ENCODE measurements around the gene HTRA3. TPM values are rescaled to one million over a fixed set of nuclear protein-coding genes. Genes with fewer than 3 reads are reported as not detected.

The HTRA3 gene
- total and polyA plus RNA-seq, 2 of the 8 experiments (the other 6 are each of a cell fraction or from before 2014, with no cell fraction given), result 3.2 to 5.8 TPM

GRCh38 chr4:8270418-8270771 is 841 bp downstream of the HTRA3 start:
- no peak overlapping the region for H3K14ac ChIP-seq (ENCODE audit: insufficient read length)
- H2AFZ ChIP-seq (ENCODE audit: low read length), result no peak overlapping the region
- H3K4ac ChIP-seq (replicated peaks; ENCODE audit: insufficient read length, low read depth, low read length), result peak overlapping the region; percentile 8
- H3K56ac ChIP-seq (replicated peaks; ENCODE audit: insufficient read length, low read depth, low read length), result no peak overlapping the region
- peak overlapping the region; percentile 32 to 70; a peak in 3 of 4 replicates for H3K4me2 ChIP-seq (ENCODE audit: insufficient read depth in 1 of 2, low read depth in 2 of 2, low read length in 2 of 2)
- H4K20me1 ChIP-seq (replicated peaks in 1 of 2; ENCODE audit: control insufficient read depth in 1 of 2, insufficient read depth in 2 of 2, low read length in 2 of 2), result no peaks in the 10 kb centered on the region
- H3K27me3 ChIP-seq (replicated peaks in 1 of 4; ENCODE audit: control insufficient read depth in 3 of 4, extremely low read depth in 1 of 4, insufficient read depth in 3 of 4, low read length in 3 of 4), result peaks cover 7 to 28% (median 20%) of the 10 kb centered on the region in 4 experiments; a peak in 6 of 7 replicates
- peaks cover 0 to 2% (median 1%) of the 10 kb centered on the region in 4 experiments; a peak in 3 of 7 replicates for H3K4me1 ChIP-seq (replicated peaks in 1 of 4; ENCODE audit: control insufficient read depth in 3 of 4, insufficient read depth in 4 of 4, low read length in 3 of 4)
- no peak overlapping the region for H3K9ac ChIP-seq (replicated peaks in 1 of 4; ENCODE audit: extremely low read depth in 1 of 4, low read depth in 3 of 4, low read length in 3 of 4)
- no peaks in the 10 kb centered on the region for H3K9me3 ChIP-seq (ENCODE audit: insufficient read depth in 2 of 2, low read depth in 1 of 2, low read length in 1 of 2)
- H3K79me2 ChIP-seq (ENCODE audit: control insufficient read depth in 1 of 2, insufficient read depth in 2 of 2, low read length in 2 of 2), result no peaks in the 10 kb centered on the region
- H3K27ac ChIP-seq (ENCODE audit: low read depth, low read length), result no peak overlapping the region
- H4K5ac ChIP-seq (ENCODE audit: insufficient read length, low read depth, low read length), result no peak overlapping the region
- ChIA-PET CTCF (ENCODE audit: partially characterized antibody) (interaction anchor here (1.0 to 6.1 kb wide), 6 partner anchors 30 to 277 kb away, joined by 3 to 74 read pairs (median 4); no protein-coding TSS in a partner anchor), POLR2A (ENCODE audit: partially characterized antibody) (no interaction called here)
- H2AK5ac ChIP-seq (ENCODE audit: low read depth, low read length), result no peak overlapping the region
- 80% methylated on average over 8 of the region's 11 CpGs; no CpG with 5 or more reads in 1 of the 2 experiments for WGBS, 2 experiments (ENCODE audit: extremely low coverage in 1 of 2, insufficient coverage in 1 of 2, insufficient read length in 1 of 2, insufficient replicate concordance in 2 of 2, low coverage in 1 of 2, low lambda C conversion rate in 2 of 2, missing lambda C conversion rate in 1 of 2)
- no peak overlapping the region for H3K18ac ChIP-seq (ENCODE audit: extremely low read depth, low read length)
- FAIRE-seq (no peak), DNase-seq (ENCODE audit: low read depth in 1 of 2, low spot score in 2 of 2) (no peak)
- H3K36me3 ChIP-seq (ENCODE audit: control insufficient read depth in 2 of 4, insufficient read depth in 4 of 4, low read length in 3 of 4), result no peaks in the 10 kb centered on the region
- no peaks in the 10 kb centered on the region for H3K79me1 ChIP-seq (ENCODE audit: low read depth, low read length)
- H3K23ac ChIP-seq (ENCODE audit: insufficient read length), result no peak overlapping the region
- no peak overlapping the region for H2BK5ac ChIP-seq (ENCODE audit: low read depth, low read length)
- no peak overlapping the region for H2BK120ac ChIP-seq (replicated peaks; ENCODE audit: low read depth, low read length)
- no peak overlapping the region for H2BK20ac ChIP-seq (ENCODE audit: low read length)
- peak overlapping the region; percentile 9; the same call in 1 of the 2 replicates for H2BK12ac ChIP-seq (ENCODE audit: low read depth, low read length)
- no peak overlapping the region for H4K91ac ChIP-seq (replicated peaks; ENCODE audit: insufficient read length, low read length)
- H3K23me2 ChIP-seq (ENCODE audit: low read depth, low read length), result peaks cover 4% of the 10 kb centered on the region; the same call in 1 of the 2 replicates
- H2BK15ac ChIP-seq (ENCODE audit: low read length), result 0 out of 2 replicates have a peak overlapping the region, but pooled peaks have one; percentile 61
- peak overlapping the region in 3 of 4 experiments; percentile 34 to 59 (median 43); a peak in 7 of 8 replicates for H3K4me3 ChIP-seq (ENCODE audit: extremely low read depth in 1 of 4, insufficient read depth in 2 of 4, low read depth in 3 of 4, low read length in 4 of 4)
- TF ChIP-seq FOSL1 (IDR thresholded peaks at IDR 0.05; ENCODE audit: insufficient read depth, low read depth, low read length) (no peak), NANOG (IDR thresholded peaks at IDR 0.05; ENCODE audit: insufficient read depth, low read depth, low read length, poor library complexity, severe bottlenecking) (no peak), SIX5 (IDR thresholded peaks at IDR 0.05; ENCODE audit: low read depth, low read length) (no peak)
- H4K8ac ChIP-seq (ENCODE audit: extremely low read depth, insufficient read depth, low read length), result no peak overlapping the region

Data from H1 (cell line).